CD14-positive monocyte (primary cell): ENCODE measurements around the gene SIAH1. TPM values are rescaled to one million over a fixed set of nuclear protein-coding genes. Genes with fewer than 3 reads are reported as not detected.

Experiments used
- DNase-seq, 3 donors: peaks; one replicate each; pipeline ENCODE4 v3.0.0-alpha.2; 2011 to 2022
- H2AFZ ChIP-seq: 2 replicates; pipeline ENCODE4 v1.6.0; 2012; ENCODE audit warnings: mild to moderate bottlenecking, low read depth, low read length, inconsistent platforms; ENCODE audit not compliant: insufficient read depth, poor library complexity, severe bottlenecking
- H3K27ac ChIP-seq, 2 donors: 1 replicate in 1 of 2; 2 replicates in 1 of 2; pipeline ENCODE4 v1.5.1; 2012 to 2013; ENCODE audit warnings: low read length in 2 of 2, control low read depth in 1 of 2, inconsistent platforms in 1 of 2, low read depth in 1 of 2, mild to moderate bottlenecking in 1 of 2
- H3K27me3 ChIP-seq, 2 donors: one replicate each; pipeline versions ENCODE4 v1.6.0 to v1.6.1; 2011 to 2013; ENCODE audit warnings: low read length in 2 of 2; ENCODE audit not compliant: control insufficient read depth in 2 of 2, insufficient read depth in 2 of 2
- H3K36me3 ChIP-seq, 2 donors: replicated peaks in 1 of 2; 1 replicate in 1 of 2; 2 replicates in 1 of 2; pipeline versions ENCODE4 v1.5.1 to v1.6.1; 2012 to 2013; ENCODE audit warnings: low read length in 2 of 2, control low read depth in 1 of 2, inconsistent platforms in 1 of 2, mild to moderate bottlenecking in 1 of 2; ENCODE audit not compliant: insufficient read depth in 2 of 2, control insufficient read depth in 1 of 2
- H3K4me1 ChIP-seq, 2 donors: 1 replicate in 1 of 2; 2 replicates in 1 of 2; pipeline versions ENCODE4 v1.5.1 to v1.6.1; 2012 to 2013; ENCODE audit warnings: low read length in 2 of 2, control low read depth in 1 of 2, inconsistent platforms in 1 of 2, mild to moderate bottlenecking in 1 of 2, moderate library complexity in 1 of 2; ENCODE audit not compliant: insufficient read depth in 2 of 2, control insufficient read depth in 1 of 2
- H3K4me2 ChIP-seq: replicated peaks from 2 replicates; pipeline ENCODE3; 2012; ENCODE audit warnings: low read length, moderate library complexity, mild to moderate bottlenecking; ENCODE audit not compliant: poor library complexity, severe bottlenecking; ENCODE audit errors: extremely low read depth
- H3K4me3 ChIP-seq, 3 experiments: fragments of 200-600 bp in 1 of 3; sonication (generic) in 1 of 3; replicated peaks in 1 of 3; 1 replicate in 2 of 3; 2 replicates in 1 of 3; pipeline ENCODE4 v1.5.1; 2011 to 2013; ENCODE audit warnings: low read length in 3 of 3, mild to moderate bottlenecking in 3 of 3, control low read depth in 2 of 3, low read depth in 2 of 3, inconsistent platforms in 1 of 3, moderate library complexity in 1 of 3
- H3K79me2 ChIP-seq: 2 replicates; pipeline ENCODE4 v1.6.0; 2012; ENCODE audit warnings: mild to moderate bottlenecking, control low read depth, inconsistent platforms, low read length, moderate library complexity; ENCODE audit not compliant: insufficient read depth
- H3K9ac ChIP-seq: 2 replicates; pipeline ENCODE4 v1.6.0; 2017; ENCODE audit warnings: low read length, mild to moderate bottlenecking; ENCODE audit not compliant: insufficient read depth, poor library complexity, severe bottlenecking
- H3K9me3 ChIP-seq, 2 donors: replicated peaks in 1 of 2; 1 replicate in 1 of 2; 2 replicates in 1 of 2; pipeline versions ENCODE4 v1.5.1 to v1.6.1; 2012 to 2013; ENCODE audit warnings: low read length in 2 of 2, control low read depth in 1 of 2; ENCODE audit not compliant: control insufficient read depth in 1 of 2, insufficient read depth in 1 of 2
- H4K20me1 ChIP-seq: 2 replicates; pipeline ENCODE4 v1.6.0; 2012; ENCODE audit warnings: mild to moderate bottlenecking, low read length, control low read depth, moderate library complexity; ENCODE audit not compliant: insufficient read depth
- H3K27ac Mint-ChIP-seq, 7 donors: one replicate each; pipeline ENCODE4 v1.8.0; 2020; ENCODE audit warnings: mild to moderate bottlenecking in 7 of 7, mixed read lengths in 7 of 7, moderate library complexity in 6 of 7, inconsistent platforms in 2 of 7
- H3K27me3 Mint-ChIP-seq, 3 donors: one replicate each; pipeline ENCODE4 v1.8.0; 2021 to 2022; ENCODE audit warnings: low read depth in 3 of 3, mild to moderate bottlenecking in 3 of 3, mixed read lengths in 3 of 3, moderate library complexity in 3 of 3, inconsistent platforms in 1 of 3
- H3K36me3 Mint-ChIP-seq, 2 donors: one replicate each; pipeline ENCODE4 v1.8.0; 2020; ENCODE audit warnings: mixed read lengths in 2 of 2, inconsistent platforms in 1 of 2, mild to moderate bottlenecking in 1 of 2
- H3K4me1 Mint-ChIP-seq: one replicate; pipeline ENCODE4 v1.8.0; 2020; ENCODE audit warnings: mild to moderate bottlenecking, mixed read lengths
- H3K4me3 Mint-ChIP-seq, 2 donors: one replicate each; pipeline ENCODE4 v1.8.0; 2020; ENCODE audit warnings: mild to moderate bottlenecking in 2 of 2, mixed read lengths in 2 of 2, moderate library complexity in 1 of 2
- H3K9me3 Mint-ChIP-seq, 7 donors: one replicate each; pipeline ENCODE4 v1.8.0; 2020 to 2022; ENCODE audit warnings: mixed read lengths in 7 of 7, mild to moderate bottlenecking in 6 of 7, moderate library complexity in 6 of 7, inconsistent platforms in 2 of 7
- CTCF ChIP-seq: fragments of 200-600 bp; IDR thresholded peaks from one replicate; pipeline ENCODE4 v1.8.0; 2022; ENCODE audit warnings: antibody characterized with exemption, mild to moderate bottlenecking
- WGBS: methylation state at CpG from one replicate; pipeline ENCODE4 v1.1.5; 2013; ENCODE audit warnings: missing lambda C conversion rate; ENCODE audit not compliant: insufficient coverage; 5-methylcytosine and 5-hydroxymethylcytosine counted together
- intact Hi-C, 2 donors: fragments of 100-400 bp; cut with micrococcal nuclease; formaldehyde crosslinking; loops; one replicate each; pipeline versions ENCODE4 v1.15.0 to v1.15.1; 2023
- polyA plus RNA-seq, 3 donors: library from polyadenylated mRNA; depleted of rRNA in 1 of 3; unstranded in 2 of 3; stranded (reverse) in 1 of 3; fragments of 300-500 nt in 2 of 3; fragments of >200 nt in 1 of 3; fragmentation: Illumina TruSeq in 2 of 3; gene quantifications; 1 replicate in 2 of 3; 2 replicates in 1 of 3; pipeline ENCODE4 v1.2.3, GENCODE V29; 2012 to 2021

Gene SIAH1
- polyA plus RNA-seq, 3 donors = 4.9 to 11.8 (median 5.6) TPM

DNA sequence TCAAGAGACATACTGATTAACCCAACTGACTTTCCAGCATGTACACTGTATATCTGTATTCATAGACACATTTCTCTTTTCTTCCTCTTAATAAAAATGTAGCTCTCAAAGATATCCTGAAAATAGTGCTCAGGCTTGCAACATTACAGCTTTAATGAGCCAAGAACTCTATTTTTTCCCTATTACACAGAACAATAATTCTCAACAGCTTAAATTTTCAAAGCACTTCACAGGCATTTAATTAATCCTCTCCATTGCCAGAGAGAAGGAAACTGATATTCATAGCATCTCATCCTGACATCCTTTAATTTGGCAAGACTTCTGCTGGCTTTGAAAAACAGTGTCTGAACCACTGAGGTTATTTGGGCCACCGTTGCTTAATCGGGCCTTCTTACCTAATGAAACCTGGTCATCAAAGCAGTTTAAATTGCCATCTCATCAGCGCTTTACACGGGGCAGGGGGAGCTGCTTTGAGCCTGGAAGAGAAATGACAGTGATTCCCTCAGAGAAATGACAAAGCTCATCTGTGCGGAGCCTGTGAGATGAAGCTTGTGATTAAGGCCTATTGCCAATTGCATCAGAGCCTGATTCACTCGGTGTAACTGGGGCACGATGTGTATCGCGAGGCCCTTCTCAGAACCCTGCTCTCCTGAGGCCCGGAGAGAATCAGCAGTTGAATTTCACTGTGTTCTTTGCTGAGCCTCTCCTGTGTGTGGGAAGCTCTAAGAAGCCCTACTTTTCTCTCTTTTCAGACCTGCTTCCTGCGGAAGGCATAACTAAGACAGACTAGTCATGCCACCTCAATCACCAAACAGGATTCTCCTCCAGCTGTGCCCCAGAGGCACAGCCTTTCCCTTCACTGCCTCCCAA lies 8.5 kb upstream of the SIAH1 start:
- Mint-ChIP-seq H3K4me1 (peaks cover 15% of the 10 kb centered on the region), H3K36me3 (no peaks in the 10 kb centered on the region), H3K27ac (peak overlapping the region in 2 of 7 donors; percentile 1 to 12), H3K4me3 (no peak overlapping the region), H3K9me3 (peaks cover 0 to 3% (median 0%) of the 10 kb centered on the region in 7 donors), H3K27me3 (peaks cover 0 to 2% (median 0%) of the 10 kb centered on the region in 3 donors)
- WGBS = 82% methylated on average over 11 of the region's 11 CpGs
- H2AFZ ChIP-seq = no peak overlapping the region
- H3K27ac ChIP-seq = no peak overlapping the region
- peaks cover 12 to 16% of the 10 kb centered on the region in 2 donors for H3K4me1 ChIP-seq
- H3K9me3 ChIP-seq = no peaks in the 10 kb centered on the region
- no peak for TF ChIP-seq CTCF
- no peaks in the 10 kb centered on the region for H4K20me1 ChIP-seq
- H3K9ac ChIP-seq = no peak overlapping the region
- no peaks in the 10 kb centered on the region for H3K36me3 ChIP-seq
- H3K27me3 ChIP-seq = no peaks in the 10 kb centered on the region
- H3K4me2 ChIP-seq = no peak overlapping the region
- DNase-seq = peak in 1 of 3 donors; percentile 29
- H3K4me3 ChIP-seq = no peak overlapping the region
- intact Hi-C loops = no loop called here
- H3K79me2 ChIP-seq = no peaks in the 10 kb centered on the region

- no peak overlapping the region for H3K4me3 Mint-ChIP-seq
- no peak for DNase-seq
- H3K36me3 Mint-ChIP-seq = no peaks in the 10 kb centered on the region
- Histone ChIP-seq H3K9me3 (no peaks in the 10 kb centered on the region), H3K36me3 (no peaks in the 10 kb centered on the region), H3K4me3 (no peak overlapping the region), H3K27me3 (no peaks in the 10 kb centered on the region), H3K4me1 (peaks cover 18 to 21% of the 10 kb centered on the region in 2 donors), H2AFZ (no peak overlapping the region), H3K79me2 (no peaks in the 10 kb centered on the region), H3K27ac (no peak overlapping the region), H4K20me1 (no peaks in the 10 kb centered on the region), H3K9ac (no peak overlapping the region), H3K4me2 (no peak overlapping the region)
- H3K9me3 Mint-ChIP-seq = peaks cover 0 to 3% (median 0%) of the 10 kb centered on the region in 7 donors
- intact Hi-C loops = no loop called here
- H3K27me3 Mint-ChIP-seq = no peaks in the 10 kb centered on the region
- H3K27ac Mint-ChIP-seq = no peak overlapping the region
- no peak for TF ChIP-seq CTCF
- 100% methylated on average over 1 of the region's 5 CpGs for WGBS
- H3K4me1 Mint-ChIP-seq = peaks cover 20% of the 10 kb centered on the region
Measured at GRCh38 chr16:48392407-48392806, 7.2 kb upstream of the SIAH1 start.
